Measurements from ENCODE around the gene DNM1.

The DNM1 gene

GRCh38 chr9:128203024-128203706 lies at the start of gene DNM1:
Gene DNM1, plus strand, starts transcription at chr9:128203379. Its CDS starts 92 bp downstream, at chr9:128203471.
- DNase-seq (ENCODE audit: low spot score) = peak; percentile 53

GRCh38 chr9:128153947-128154695 lies 49.1 kb upstream of the DNM1 start:
- DNase-seq (ENCODE audit: low spot score) = no peak

GRCh38 chr9:128155736-128156500 lies 47.3 kb upstream of the DNM1 start:
- DNase-seq (ENCODE audit: low spot score) = no peak

- DNase-seq (ENCODE audit: low spot score) = no peak
These were observed 43.7 kb upstream of the DNM1 start for GRCh38 chr9:128159522-128159783.

- peak; percentile 96 for DNase-seq (ENCODE audit: low spot score)
These were observed 43.2 kb upstream of the DNM1 start, which contains the start of gene BBLN for GRCh38 chr9:128159784-128160602. Gene BBLN, plus strand, starts transcription at chr9:128160265. Its CDS starts 143 bp downstream, at chr9:128160408.

- DNase-seq (ENCODE audit: low spot score) = peak; percentile 50
These were observed 42.6 kb upstream of the DNM1 start for GRCh38 chr9:128160603-128160987.

GRCh38 chr9:128161215-128161902 lies 41.8 kb upstream of the DNM1 start:
- DNase-seq (ENCODE audit: low spot score) = no peak

GRCh38 chr9:128162215-128163026 lies 40.8 kb upstream of the DNM1 start:
- DNase-seq (ENCODE audit: low spot score) = peak; percentile 52

GRCh38 chr9:128163027-128163515 lies 40.1 kb upstream of the DNM1 start:
- DNase-seq (ENCODE audit: low spot score) = no peak

- no peak for DNase-seq (ENCODE audit: low spot score)
These were observed 39.5 kb upstream of the DNM1 start for GRCh38 chr9:128163523-128164306.

GRCh38 chr9:128164307-128164885 lies 38.8 kb upstream of the DNM1 start:
- no peak for DNase-seq (ENCODE audit: low spot score)

- DNase-seq (ENCODE audit: low spot score) = no peak
These were observed 37.0 kb upstream of the DNM1 start for GRCh38 chr9:128166169-128166568.

GRCh38 chr9:128167209-128167608 lies 36.0 kb upstream of the DNM1 start:
- DNase-seq (ENCODE audit: low spot score) = no peak

GRCh38 chr9:128168731-128169308 lies 34.4 kb upstream of the DNM1 start:
- DNase-seq (ENCODE audit: low spot score) = no peak

- peak; percentile 59 for DNase-seq (ENCODE audit: low spot score)
These were observed 33.7 kb upstream of the DNM1 start for GRCh38 chr9:128169492-128169891.

- DNase-seq (ENCODE audit: low spot score) = peak; percentile 65
These were observed 33.3 kb upstream of the DNM1 start for GRCh38 chr9:128169925-128170324.

GRCh38 chr9:128174062-128174461 lies 29.1 kb upstream of the DNM1 start:
- no peak for DNase-seq (ENCODE audit: low spot score)

GRCh38 chr9:128175102-128175563 lies 28.0 kb upstream of the DNM1 start:
- DNase-seq (ENCODE audit: low spot score) = no peak

- DNase-seq (ENCODE audit: low spot score) = no peak
These were observed 27.5 kb upstream of the DNM1 start for GRCh38 chr9:128175726-128176125.
